OCI-LY3 (cell line): ENCODE measurements around the gene ACSM5.

Source experiments
- CTCF ChIP-seq: fragments of 200-600, 300-600 bp; sonication (generic); IDR thresholded peaks from 2 replicates; pipeline ENCODE4 v1.5.1; 2014; ENCODE audit warnings: antibody characterized with exemption, low read length, low read depth
- EZH2phosphoT487 ChIP-seq: fragments of 200-600 bp; shearing (Covaris generic); IDR thresholded peaks from 2 replicates; pipeline ENCODE4 v1.6.1; 2018; ENCODE audit warnings: antibody characterized with exemption, mixed run types, low read depth

- TF ChIP-seq CTCF (no peak), EZH2phosphoT487 (no peak)
Measured at GRCh38 chr16:20402651-20403050, 6.7 kb upstream of the ACSM5 start.
